Cardiac fibroblast (primary cell): ENCODE data around the gene CEP112.

ENCODE experiments used
- DNase-seq, 2 donors: peaks; one replicate each; pipeline versions ENCODE4 v3.0.0 to v3.0.0-alpha.2; 2010; ENCODE audit warnings: low read depth in 2 of 2
- H3K4me3 ChIP-seq, 2 donors: replicated peaks in 1 of 2; 1 replicate in 1 of 2; 2 replicates in 1 of 2; pipeline ENCODE4 v1.5.1; 2011; ENCODE audit warnings: low read depth in 2 of 2, low read length in 2 of 2, mild to moderate bottlenecking in 2 of 2, moderate library complexity in 1 of 2
- TF ChIP-seq, protein P1 (sequence below): IDR thresholded peaks from one replicate; pipeline ENCODE4 v1.5.1; 2011; ENCODE audit warnings: low read depth, mild to moderate bottlenecking, low read length, inconsistent platforms

Gene CEP112

DNA sequence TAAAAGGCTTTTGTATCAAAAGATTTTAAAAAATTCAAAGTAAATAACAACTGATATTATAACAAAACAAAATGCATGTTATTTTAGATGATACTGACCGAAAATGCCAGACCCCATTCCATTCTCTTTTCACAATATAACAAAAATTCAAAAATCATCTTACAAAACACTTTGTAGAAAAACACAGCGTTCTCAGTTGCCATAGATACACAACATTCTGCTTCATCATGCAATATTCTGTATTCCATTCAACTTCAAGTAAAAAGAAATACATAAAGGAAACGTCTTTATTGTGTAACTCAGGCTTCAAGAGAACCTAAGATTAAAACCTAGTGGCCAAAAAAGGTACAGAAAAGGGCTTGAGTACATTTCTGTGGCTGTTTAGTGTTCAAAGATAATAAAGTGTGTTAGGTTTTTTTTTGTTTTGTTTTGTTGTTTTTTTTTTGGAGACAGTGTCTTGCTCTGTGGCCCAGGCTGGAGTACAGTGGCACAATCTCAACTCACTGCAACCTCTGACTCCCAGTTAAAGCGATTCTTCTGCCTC lies 250.5 kb downstream of the CEP112 start:
- peak in 1 of 2 donors; percentile 29 for DNase-seq
- TF ChIP-seq, protein P1, sequence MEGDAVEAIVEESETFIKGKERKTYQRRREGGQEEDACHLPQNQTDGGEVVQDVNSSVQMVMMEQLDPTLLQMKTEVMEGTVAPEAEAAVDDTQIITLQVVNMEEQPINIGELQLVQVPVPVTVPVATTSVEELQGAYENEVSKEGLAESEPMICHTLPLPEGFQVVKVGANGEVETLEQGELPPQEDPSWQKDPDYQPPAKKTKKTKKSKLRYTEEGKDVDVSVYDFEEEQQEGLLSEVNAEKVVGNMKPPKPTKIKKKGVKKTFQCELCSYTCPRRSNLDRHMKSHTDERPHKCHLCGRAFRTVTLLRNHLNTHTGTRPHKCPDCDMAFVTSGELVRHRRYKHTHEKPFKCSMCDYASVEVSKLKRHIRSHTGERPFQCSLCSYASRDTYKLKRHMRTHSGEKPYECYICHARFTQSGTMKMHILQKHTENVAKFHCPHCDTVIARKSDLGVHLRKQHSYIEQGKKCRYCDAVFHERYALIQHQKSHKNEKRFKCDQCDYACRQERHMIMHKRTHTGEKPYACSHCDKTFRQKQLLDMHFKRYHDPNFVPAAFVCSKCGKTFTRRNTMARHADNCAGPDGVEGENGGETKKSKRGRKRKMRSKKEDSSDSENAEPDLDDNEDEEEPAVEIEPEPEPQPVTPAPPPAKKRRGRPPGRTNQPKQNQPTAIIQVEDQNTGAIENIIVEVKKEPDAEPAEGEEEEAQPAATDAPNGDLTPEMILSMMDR = peak; percentile 22
- no peak overlapping the region for H3K4me3 ChIP-seq

DNA sequence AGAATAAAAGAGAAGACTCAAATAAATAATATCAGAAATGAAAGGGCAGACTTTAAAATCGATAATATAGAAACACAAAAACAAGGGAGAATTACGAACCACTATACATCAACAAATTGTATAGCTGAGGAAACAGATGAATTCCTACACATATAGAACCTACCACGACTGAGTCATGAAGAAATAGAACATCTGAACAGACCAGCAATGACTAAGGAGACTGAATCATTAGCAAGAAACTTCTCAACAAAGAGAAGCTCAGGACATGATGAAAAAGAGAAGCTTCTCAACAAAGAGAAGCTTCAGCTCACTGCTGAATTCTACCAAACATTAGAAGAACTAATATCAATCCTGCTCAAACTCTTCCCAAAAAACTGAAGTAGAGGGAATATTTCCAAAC lies 255.9 kb downstream of the CEP112 start:
- peak in 1 of 2 donors; percentile 79 for DNase-seq
- no peak overlapping the region for H3K4me3 ChIP-seq
- TF ChIP-seq, protein P1 = no peak

DNA sequence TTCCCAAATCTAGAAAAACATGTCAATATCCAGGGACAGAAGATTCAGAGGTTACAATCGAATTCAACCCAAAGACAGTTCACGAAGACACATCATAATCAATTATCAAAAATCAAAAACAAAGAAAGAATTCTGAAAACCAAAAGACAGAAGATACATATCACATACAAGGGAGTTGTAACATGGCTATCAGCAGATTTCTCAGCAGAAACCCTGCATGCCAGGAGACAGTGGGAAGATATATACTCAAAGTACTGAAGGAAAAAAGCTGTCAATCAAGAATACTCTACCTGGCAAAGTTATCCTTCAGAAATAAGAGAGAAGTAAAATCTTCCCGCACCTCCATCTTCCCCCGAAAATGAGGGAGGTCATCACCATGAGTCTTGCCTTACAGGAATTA lies 258.6 kb downstream of the CEP112 start:
- TF ChIP-seq, protein P1 = no peak
- no peak overlapping the region for H3K4me3 ChIP-seq

DNA sequence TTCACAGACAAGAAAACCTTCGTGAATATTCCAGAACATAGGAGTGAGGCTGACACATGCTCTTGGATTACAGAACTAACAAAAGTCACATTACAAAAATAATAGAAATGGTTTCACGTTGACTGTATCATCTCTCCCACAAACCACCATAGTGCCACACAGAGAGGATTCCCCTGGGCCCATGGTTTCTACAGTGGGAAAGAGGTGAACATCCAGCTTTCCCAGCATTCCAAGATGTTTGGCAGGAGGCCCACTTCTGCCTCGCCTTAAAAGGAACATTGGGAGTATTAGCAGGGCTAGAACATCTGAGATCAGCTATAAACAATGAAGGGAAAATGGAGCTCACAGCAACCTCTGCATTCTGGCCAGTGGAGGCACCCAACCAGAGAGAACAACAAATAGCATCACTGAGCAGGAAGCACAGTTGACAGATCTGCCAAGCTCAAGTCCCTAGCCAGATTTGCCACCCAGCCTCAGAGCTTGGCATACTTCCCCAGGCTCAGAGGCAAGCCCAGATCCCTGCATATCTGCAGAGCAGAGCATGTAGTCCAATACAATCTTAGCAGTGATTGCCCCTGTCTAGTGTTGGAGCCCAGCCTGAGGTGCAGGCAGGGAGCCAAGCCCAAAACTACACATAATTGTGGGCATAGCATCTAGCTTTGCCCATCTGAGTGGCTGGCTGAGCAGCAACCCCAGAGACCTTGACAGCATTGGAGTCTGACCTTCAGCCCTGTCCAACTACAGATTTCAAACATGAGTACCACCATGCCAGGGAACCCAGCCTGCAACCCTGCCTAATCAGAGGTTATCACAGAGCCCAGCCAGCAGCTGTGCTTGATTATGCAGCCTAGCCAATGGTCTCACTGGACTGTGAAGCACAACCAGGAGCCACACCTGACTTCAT lies 260.4 kb downstream of the CEP112 start:
- DNase-seq = peak in 1 of 2 donors; percentile 59
- no peak overlapping the region for H3K4me3 ChIP-seq
- TF ChIP-seq, protein P1 = no peak

More for the DNA sequence above, 258.6 kb downstream of the CEP112 start:
- DNase-seq = no peak

DNA sequence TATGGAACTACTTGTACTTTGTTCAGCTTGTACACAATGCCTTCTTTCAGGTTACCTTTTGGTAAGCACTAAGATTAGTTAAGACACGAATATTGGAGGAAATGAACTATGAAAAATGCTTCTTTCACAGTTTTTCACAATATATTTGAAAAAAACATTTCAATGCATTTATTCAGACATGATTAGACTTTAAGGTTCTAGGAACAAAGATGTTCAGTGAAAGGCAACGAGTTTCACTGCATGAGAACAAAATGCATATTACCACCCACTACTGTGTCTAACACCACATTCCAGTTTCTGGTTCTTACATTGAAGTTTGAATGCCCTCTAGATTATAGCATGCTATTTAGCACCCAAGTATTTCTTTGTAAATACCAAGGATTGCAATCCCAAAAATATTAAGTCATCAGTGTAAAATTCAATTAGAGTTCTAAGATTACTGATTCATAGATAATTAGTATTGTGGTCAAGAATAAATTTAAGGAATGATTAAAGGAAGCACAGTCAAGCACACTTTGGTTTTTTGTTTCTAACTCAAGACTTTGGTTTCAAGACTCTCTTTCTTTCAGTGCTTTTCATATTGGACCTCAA lies 261.7 kb downstream of the CEP112 start:
- no peak overlapping the region for H3K4me3 ChIP-seq
- TF ChIP-seq, protein P1 = no peak
- no peak for DNase-seq

DNA sequence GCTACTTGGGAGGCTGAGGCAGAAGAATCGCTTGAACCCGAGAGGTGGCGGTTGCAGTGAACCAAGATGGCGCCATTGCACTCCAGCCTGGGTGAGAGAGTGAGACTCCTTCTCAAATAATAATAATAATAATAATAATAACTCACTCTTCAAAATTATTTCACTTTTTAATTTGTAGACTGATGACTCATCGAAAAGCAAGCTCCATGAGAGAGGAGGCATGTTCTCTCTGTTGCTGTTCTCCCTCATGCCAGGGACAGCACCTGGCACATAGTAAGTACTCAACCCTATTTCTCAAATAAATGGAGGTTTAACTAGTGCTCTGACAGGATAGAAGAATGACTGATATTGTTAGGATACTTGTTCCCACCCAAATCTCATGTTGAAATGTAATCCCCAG lies 265.3 kb downstream of the CEP112 start:
- TF ChIP-seq, protein P1 = no peak

More for the DNA sequence above, 265.3 kb downstream of the CEP112 start:
- DNase-seq = no peak
- H3K4me3 ChIP-seq = no peak overlapping the region
